Breast epithelium (tissue), 4 donors: ENCODE data around the gene FAM221B. TPM values are rescaled to one million over a fixed set of nuclear protein-coding genes. Genes with fewer than 3 reads are reported as not detected.

ENCODE experiments used
- DNase-seq, 2 donors: peaks; one replicate each; pipeline ENCODE4 v3.0.0-alpha.2; 2019; ENCODE audit warnings: low spot score in 2 of 2
- H3K27ac ChIP-seq, 2 donors: fragments of 200-600 bp; sonication (generic) in 1 of 2; one replicate each; pipeline ENCODE4 v1.5.1; 2016 to 2019; ENCODE audit warnings: mild to moderate bottlenecking in 1 of 2
- H3K27me3 ChIP-seq, 2 donors: fragments of 200-600 bp; sonication (generic) in 1 of 2; one replicate each; pipeline versions ENCODE4 v1.5.1 to v1.6.0; 2017 to 2019; ENCODE audit warnings: control low read depth in 1 of 2, mild to moderate bottlenecking in 1 of 2
- H3K36me3 ChIP-seq: fragments of 200-600 bp; one replicate; pipeline ENCODE4 v1.5.1; 2019
- H3K4me1 ChIP-seq, 2 donors: fragments of 200-600 bp; sonication (generic); one replicate each; pipeline ENCODE4 v1.5.1; 2016 to 2019; ENCODE audit warnings: control low read depth in 1 of 2
- H3K4me3 ChIP-seq, 3 donors: fragments of 200-600 bp; sonication (generic); 1 replicate in 2 of 3; 2 replicates in 1 of 3; pipeline ENCODE4 v1.5.1; 2016 to 2019; ENCODE audit warnings: mild to moderate bottlenecking in 3 of 3, moderate library complexity in 2 of 3
- H3K9me3 ChIP-seq, 2 donors: fragments of 200-600 bp; sonication (generic) in 1 of 2; one replicate each; pipeline ENCODE4 v1.5.1; 2016 to 2019; ENCODE audit warnings: control low read depth in 1 of 2
- CTCF ChIP-seq, 3 donors: fragments of 450-650 bp; IDR thresholded peaks; one replicate each; pipeline ENCODE4 v1.5.1; 2016 to 2017; ENCODE audit warnings: antibody characterized with exemption in 3 of 3, mild to moderate bottlenecking in 3 of 3, moderate library complexity in 3 of 3
- POLR2A ChIP-seq: fragments of 450-650 bp; IDR thresholded peaks from one replicate; pipeline ENCODE4 v1.6.1; 2016; ENCODE audit warnings: antibody characterized with exemption, mild to moderate bottlenecking, moderate library complexity
- POLR2AphosphoS5 ChIP-seq, 3 donors: sonication (generic); formaldehyde crosslinking; IDR thresholded peaks; one replicate each; pipeline ENCODE4 v1.6.1; 2017; ENCODE audit warnings: antibody characterized with exemption in 3 of 3
- intact Hi-C: fragments of 100-400 bp; cut with DNase I; formaldehyde crosslinking; loops from one replicate; pipeline ENCODE4 v1.15.1; 2023; ENCODE audit warnings: low total_unique reads
- total RNA-seq, 3 donors: library from RNA; depleted of rRNA; stranded (reverse); fragments of >200 nt; gene quantifications; one replicate each; pipeline ENCODE4 v1.1.0, GENCODE V29; 2016

FAM221B gene
- total RNA-seq, 3 donors from 2014 or later = 0.15 TPM; not detected in 2

GRCh38 chr9:35841645-35841900, 13.0 kb upstream of the FAM221B start:
- no peaks in the 10 kb centered on the region for H3K36me3 ChIP-seq
- no peak for DNase-seq
- no peaks in the 10 kb centered on the region for H3K27me3 ChIP-seq
- H3K4me3 ChIP-seq = no peak overlapping the region
- no peaks in the 10 kb centered on the region for H3K9me3 ChIP-seq
- H3K4me1 ChIP-seq = peaks cover 5 to 7% of the 10 kb centered on the region in 2 donors
- TF ChIP-seq POLR2A (no peak), POLR2AphosphoS5 (IDR thresholded peaks at IDR 0.05) (no peak), CTCF (IDR thresholded peaks at IDR 0.05) (no peak)
- intact Hi-C loops = no loop called here
- H3K27ac ChIP-seq = no peak overlapping the region

- no peak overlapping the region for H3K27ac ChIP-seq
- TF ChIP-seq POLR2AphosphoS5 (IDR thresholded peaks at IDR 0.05) (no peak), POLR2A (no peak), CTCF (IDR thresholded peaks at IDR 0.05) (no peak)
- no peak overlapping the region for H3K4me3 ChIP-seq
- H3K9me3 ChIP-seq = no peaks in the 10 kb centered on the region
- DNase-seq = no peak
- intact Hi-C loops = no loop called here
- H3K36me3 ChIP-seq = no peaks in the 10 kb centered on the region
- peaks cover 5 to 7% of the 10 kb centered on the region in 2 donors for H3K4me1 ChIP-seq
- H3K27me3 ChIP-seq = no peaks in the 10 kb centered on the region
These were observed 12.5 kb upstream of the FAM221B start for GRCh38 chr9:35840881-35841644.

- H3K27me3 ChIP-seq = no peaks in the 10 kb centered on the region
- no peaks in the 10 kb centered on the region for H3K9me3 ChIP-seq
- H3K36me3 ChIP-seq = no peaks in the 10 kb centered on the region
- H3K4me3 ChIP-seq = no peak overlapping the region
- H3K4me1 ChIP-seq = peaks cover 3 to 7% of the 10 kb centered on the region in 2 donors
- no peak for DNase-seq
- no peak overlapping the region for H3K27ac ChIP-seq
- intact Hi-C loops = loop anchor here (10.0 kb wide), 1 partner anchor 1895 kb away; no protein-coding TSS in a partner anchor
- TF ChIP-seq POLR2A = no peak
- TF ChIP-seq POLR2AphosphoS5 (IDR thresholded peaks at IDR 0.05) = no peak
These were observed 11.4 kb upstream of the FAM221B start for GRCh38 chr9:35839926-35840325.

- H3K36me3 ChIP-seq = no peaks in the 10 kb centered on the region
- TF ChIP-seq CTCF (IDR thresholded peaks at IDR 0.05) = no peak
- TF ChIP-seq POLR2AphosphoS5 (IDR thresholded peaks at IDR 0.05) = no peak
- TF ChIP-seq POLR2A = no peak
- no peaks in the 10 kb centered on the region for H3K9me3 ChIP-seq
- DNase-seq = no peak
- H3K27me3 ChIP-seq = no peaks in the 10 kb centered on the region
- H3K4me3 ChIP-seq = no peak overlapping the region
- intact Hi-C loops = loop anchor here (10.0 kb wide), 1 partner anchor 1898 kb away; no protein-coding TSS in a partner anchor
- H3K27ac ChIP-seq = no peak overlapping the region
- peaks cover 4 to 15% of the 10 kb centered on the region in 2 donors for H3K4me1 ChIP-seq
These were observed 8.1 kb upstream of the FAM221B start for GRCh38 chr9:35836595-35836994.

GRCh38 chr9:35835766-35836165, 7.2 kb upstream of the FAM221B start:
- H3K27ac ChIP-seq = peak overlapping the region in 1 of 2 donors; percentile 93
- intact Hi-C loops = loop anchor here (10.0 kb wide), 1 partner anchor 1899 kb away; no protein-coding TSS in a partner anchor
- H3K4me1 ChIP-seq = peaks cover 4 to 16% of the 10 kb centered on the region in 2 donors
- no peaks in the 10 kb centered on the region for H3K9me3 ChIP-seq
- TF ChIP-seq CTCF (IDR thresholded peaks at IDR 0.05) (no peak), POLR2A (no peak), POLR2AphosphoS5 (IDR thresholded peaks at IDR 0.05) (no peak)
- no peaks in the 10 kb centered on the region for H3K27me3 ChIP-seq
- DNase-seq = no peak
- H3K4me3 ChIP-seq = no peak overlapping the region
- no peaks in the 10 kb centered on the region for H3K36me3 ChIP-seq
